ENCODE measurements around the gene ERMN.

Gene ERMN

GRCh38 chr2:157361526-157361925 lies 35.9 kb upstream of the ERMN start:
- no peak for DNase-seq (ENCODE audit: extremely low read depth, low read depth)
- no peak for TF ChIP-seq CTCF (IDR thresholded peaks at IDR 0.05; ENCODE audit: low read depth, low read length)

GRCh38 chr2:157359628-157360027 lies 34.0 kb upstream of the ERMN start:
- no peak for TF ChIP-seq CTCF (IDR thresholded peaks at IDR 0.05; ENCODE audit: low read depth, low read length)
- DNase-seq (ENCODE audit: extremely low read depth, low read depth) = no peak

- DNase-seq (ENCODE audit: extremely low read depth, low read depth) = no peak
- no peak for TF ChIP-seq CTCF (IDR thresholded peaks at IDR 0.05; ENCODE audit: low read depth, low read length)
These were observed 30.0 kb upstream of the ERMN start for GRCh38 chr2:157355618-157356017.

- no peak for DNase-seq (ENCODE audit: extremely low read depth, low read depth)
These were observed 24.4 kb upstream of the ERMN start for GRCh38 chr2:157349949-157350515.

GRCh38 chr2:157348291-157348921 lies 22.8 kb upstream of the ERMN start:
- no peak for DNase-seq (ENCODE audit: extremely low read depth, low read depth)
- no peak for TF ChIP-seq CTCF (IDR thresholded peaks at IDR 0.05; ENCODE audit: low read depth, low read length)

More at GRCh38 chr2:157349949-157350515, 24.4 kb upstream of the ERMN start:
- TF ChIP-seq CTCF (IDR thresholded peaks at IDR 0.05; ENCODE audit: low read depth, low read length) = no peak

- no peak for DNase-seq (ENCODE audit: extremely low read depth, low read depth)
- TF ChIP-seq CTCF (IDR thresholded peaks at IDR 0.05; ENCODE audit: low read depth, low read length) = no peak
These were observed 20.2 kb upstream of the ERMN start for GRCh38 chr2:157345647-157346389.

- peak; percentile 29 for DNase-seq (ENCODE audit: extremely low read depth, low read depth)
These were observed 15.8 kb upstream of the ERMN start for GRCh38 chr2:157341381-157341780.
